Duodenal mucosa (tissue), 2 donors: ENCODE data around the gene NDOR1.

Experiments
- H3K27ac ChIP-seq: one replicate; pipeline ENCODE4 v1.7.0; 2013; ENCODE audit warnings: low read depth, low read length
- H3K27me3 ChIP-seq, 2 donors: one replicate each; pipeline ENCODE4 v1.7.0; 2013; ENCODE audit warnings: low read length in 2 of 2, control low read depth in 1 of 2; ENCODE audit not compliant: insufficient read depth in 2 of 2, control insufficient read depth in 1 of 2
- H3K36me3 ChIP-seq, 2 donors: one replicate each; pipeline ENCODE4 v1.7.0; 2013; ENCODE audit warnings: low read length in 2 of 2, control low read depth in 1 of 2; ENCODE audit not compliant: insufficient read depth in 2 of 2, control insufficient read depth in 1 of 2
- H3K4me1 ChIP-seq, 2 donors: one replicate each; pipeline ENCODE4 v1.7.0; 2013; ENCODE audit warnings: low read length in 2 of 2, control low read depth in 1 of 2; ENCODE audit not compliant: insufficient read depth in 2 of 2, control insufficient read depth in 1 of 2
- H3K4me3 ChIP-seq, 2 donors: one replicate each; pipeline ENCODE4 v1.7.0; 2013; ENCODE audit warnings: low read length in 2 of 2, low read depth in 1 of 2
- H3K9ac ChIP-seq, 2 donors: one replicate each; pipeline ENCODE4 v1.7.0; 2013; ENCODE audit warnings: low read length in 2 of 2, low read depth in 1 of 2
- H3K9me3 ChIP-seq, 2 donors: one replicate each; pipeline ENCODE4 v1.7.0; 2013; ENCODE audit warnings: low read length in 2 of 2, control low read depth in 1 of 2; ENCODE audit not compliant: control insufficient read depth in 1 of 2

The NDOR1 gene

GRCh38 chr9:137227054-137227852 is 21.8 kb downstream of the NDOR1 start, which contains the start of gene RNF224:
RNF224 (plus strand) TSS chr9:137227502; CDS start chr9:137228336, 834 bp downstream.
- no peak within 1 kb of the TSS for H3K27ac ChIP-seq
- H3K9me3 ChIP-seq = no peaks in the 10 kb centered on the region
- peak within 1 kb of the TSS in 1 of 2 donors; percentile 7 for H3K9ac ChIP-seq
- H3K4me3 ChIP-seq = no peak within 1 kb of the TSS
- H3K36me3 ChIP-seq = no peaks in the 10 kb centered on the region
- peaks cover 11 to 17% of the 10 kb centered on the region in 2 donors for H3K27me3 ChIP-seq
- peaks cover 34 to 63% of the 10 kb centered on the region in 2 donors for H3K4me1 ChIP-seq

GRCh38 chr9:137227853-137228505 is 22.5 kb downstream of the NDOR1 start:
- Histone ChIP-seq H3K4me1 (peaks cover 32 to 63% of the 10 kb centered on the region in 2 donors), H3K9ac (no peak overlapping the region), H3K27ac (no peak overlapping the region), H3K4me3 (no peak overlapping the region), H3K9me3 (no peaks in the 10 kb centered on the region), H3K36me3 (no peaks in the 10 kb centered on the region), H3K27me3 (peaks cover 11 to 20% of the 10 kb centered on the region in 2 donors)

DNA sequence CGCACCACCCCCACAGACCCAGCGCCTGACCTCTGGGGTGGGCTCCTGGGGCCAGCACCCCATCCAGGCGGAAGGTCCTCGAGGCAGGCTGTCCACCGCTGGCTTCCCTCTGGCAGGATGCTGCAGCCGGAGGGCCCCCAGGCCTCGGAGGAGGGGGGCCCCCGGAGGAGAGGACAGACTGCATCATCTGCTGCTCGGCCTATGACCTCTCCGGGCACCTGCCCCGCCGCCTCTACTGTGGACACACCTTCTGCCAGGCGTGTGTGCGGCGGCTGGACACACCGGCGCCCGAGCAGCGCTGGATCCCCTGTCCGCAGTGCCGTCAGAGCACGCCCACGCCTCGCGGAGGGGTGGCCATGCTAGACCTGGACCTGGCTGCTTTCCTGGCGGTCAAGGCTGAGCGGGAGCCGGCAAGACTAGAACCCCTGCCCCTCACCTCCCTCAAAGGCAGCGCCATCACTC is 23.0 kb downstream of the NDOR1 start:
- no peak overlapping the region for H3K27ac ChIP-seq
- no peaks in the 10 kb centered on the region for H3K9me3 ChIP-seq
- H3K4me1 ChIP-seq = peaks cover 30 to 61% of the 10 kb centered on the region in 2 donors
- H3K4me3 ChIP-seq = no peak overlapping the region
- H3K36me3 ChIP-seq = no peaks in the 10 kb centered on the region
- H3K27me3 ChIP-seq = peaks cover 11 to 25% of the 10 kb centered on the region in 2 donors
- H3K9ac ChIP-seq = no peak overlapping the region

- Histone ChIP-seq H3K9ac (no peak overlapping the region), H3K36me3 (no peaks in the 10 kb centered on the region), H3K9me3 (no peaks in the 10 kb centered on the region), H3K27ac (peak overlapping the region; percentile 3), H3K4me1 (peaks cover 30 to 54% of the 10 kb centered on the region in 2 donors), H3K27me3 (peaks cover 12 to 28% of the 10 kb centered on the region in 2 donors), H3K4me3 (no peak overlapping the region)
Observed at GRCh38 chr9:137228968-137229896, 23.7 kb downstream of the NDOR1 start.

DNA sequence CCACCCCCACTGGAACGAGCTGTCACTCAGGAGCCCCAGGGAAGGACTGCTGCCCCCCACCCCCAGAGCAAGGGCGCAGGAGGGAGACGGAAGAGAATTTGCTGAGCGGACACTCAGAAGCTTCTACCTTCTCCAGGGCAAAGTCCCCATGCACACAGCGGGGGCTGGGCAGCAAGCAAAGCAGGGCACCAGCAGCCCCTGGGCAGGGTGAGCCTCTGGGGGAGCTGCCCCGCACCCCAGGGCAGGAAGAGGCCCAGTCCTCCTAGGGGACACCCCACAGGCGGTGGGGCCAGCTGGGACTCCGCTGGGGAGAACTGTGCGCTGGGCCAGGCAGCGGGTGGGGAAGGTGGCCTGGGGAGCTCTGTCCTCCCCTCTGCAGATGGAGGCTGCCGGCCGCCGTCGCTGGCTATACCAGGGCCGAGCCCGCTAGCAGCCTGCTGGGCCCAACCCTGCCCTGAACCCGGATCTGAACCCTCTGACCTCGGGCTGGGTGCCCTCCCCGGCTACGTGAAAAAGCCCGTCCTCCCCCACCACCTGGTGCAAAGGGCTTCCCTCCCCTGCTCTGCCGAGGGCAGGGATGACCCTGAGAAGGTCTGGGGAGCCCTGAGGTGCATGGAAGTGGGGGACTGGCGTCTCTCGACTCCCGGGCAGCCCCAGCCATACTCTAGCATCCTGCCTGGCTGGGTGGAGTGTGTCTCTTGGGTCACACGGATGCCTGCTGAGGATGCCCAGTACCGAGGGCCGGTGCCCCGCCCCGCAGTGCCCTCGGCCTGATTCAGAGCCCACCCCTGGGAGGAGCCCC is 24.6 kb downstream of the NDOR1 start:
- H3K27ac ChIP-seq = peak overlapping the region; percentile 3
- peaks cover 21 to 37% of the 10 kb centered on the region in 2 donors for H3K27me3 ChIP-seq
- H3K9ac ChIP-seq = no peak overlapping the region
- no peak overlapping the region for H3K4me3 ChIP-seq
- no peaks in the 10 kb centered on the region for H3K36me3 ChIP-seq
- no peaks in the 10 kb centered on the region for H3K9me3 ChIP-seq
- peaks cover 30 to 46% of the 10 kb centered on the region in 2 donors for H3K4me1 ChIP-seq

GRCh38 chr9:137230705-137231371 is 25.3 kb downstream of the NDOR1 start, which contains the start of gene SLC34A3:
SLC34A3 (plus strand) TSS chr9:137230901; CDS start chr9:137231703, 802 bp downstream.
- H3K4me3 ChIP-seq = no peak within 1 kb of the TSS
- H3K9ac ChIP-seq = no peak within 1 kb of the TSS

DNA sequence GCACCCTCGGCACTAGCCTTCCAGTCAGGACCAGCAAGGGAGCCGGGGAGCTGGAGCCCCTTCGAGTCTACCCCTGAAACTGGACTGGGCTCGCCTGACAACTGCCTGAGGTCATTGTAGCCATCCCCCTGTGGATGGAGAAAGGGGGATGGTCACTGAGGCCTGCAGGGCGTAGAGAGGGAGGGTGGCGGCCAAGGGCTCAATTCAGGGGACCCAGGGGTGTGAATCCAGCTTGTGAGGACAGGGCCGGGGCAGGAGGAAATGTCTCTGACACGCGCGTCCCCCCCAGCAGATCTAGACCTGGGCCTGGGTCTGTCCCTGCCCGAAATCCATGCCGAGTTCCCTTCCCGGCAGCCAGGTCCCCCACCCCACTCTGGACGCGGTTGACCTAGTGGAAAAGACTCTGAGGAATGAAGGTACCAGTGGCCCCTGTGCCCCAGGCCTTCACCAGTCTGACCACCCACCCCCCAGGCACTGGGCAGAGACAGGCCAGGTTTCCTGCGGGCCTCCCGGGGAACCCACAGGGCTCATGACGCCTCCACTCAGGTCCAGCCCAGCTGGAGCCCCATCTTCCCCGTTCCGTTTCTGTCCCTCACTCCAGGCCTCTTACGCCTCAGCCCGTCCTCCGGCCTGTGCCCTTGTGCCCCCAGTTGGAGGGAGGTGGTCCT is 26.0 kb downstream of the NDOR1 start:
- Histone ChIP-seq H3K27me3 (peaks cover 21 to 39% of the 10 kb centered on the region in 2 donors), H3K9ac (no peak overlapping the region), H3K4me3 (no peak overlapping the region), H3K9me3 (no peaks in the 10 kb centered on the region), H3K4me1 (peaks cover 36 to 54% of the 10 kb centered on the region in 2 donors), H3K27ac (no peak overlapping the region), H3K36me3 (no peaks in the 10 kb centered on the region)

More at GRCh38 chr9:137230705-137231371, 25.3 kb downstream of the NDOR1 start, which contains the start of gene SLC34A3:
- peak within 1 kb of the TSS; percentile 3 for H3K27ac ChIP-seq
- peaks cover 21 to 39% of the 10 kb centered on the region in 2 donors for H3K27me3 ChIP-seq
- H3K9me3 ChIP-seq = no peaks in the 10 kb centered on the region
- no peaks in the 10 kb centered on the region for H3K36me3 ChIP-seq
- H3K4me1 ChIP-seq = peaks cover 31 to 48% of the 10 kb centered on the region in 2 donors

- Histone ChIP-seq H3K9ac (no peak overlapping the region), H3K4me3 (no peak overlapping the region), H3K4me1 (peaks cover 39 to 57% of the 10 kb centered on the region in 2 donors), H3K9me3 (no peaks in the 10 kb centered on the region), H3K27me3 (peaks cover 21 to 39% of the 10 kb centered on the region in 2 donors), H3K27ac (no peak overlapping the region), H3K36me3 (no peaks in the 10 kb centered on the region)
Observed at GRCh38 chr9:137232101-137232500, 26.6 kb downstream of the NDOR1 start.
